ENCODE results near the gene ICOSLG.
"Not testable (repeated sequence)": the region's sequence is repeated elsewhere in the genome, so short reads cannot be mapped to it uniquely, and the experiment has no call there.

Gene ICOSLG

DNA sequence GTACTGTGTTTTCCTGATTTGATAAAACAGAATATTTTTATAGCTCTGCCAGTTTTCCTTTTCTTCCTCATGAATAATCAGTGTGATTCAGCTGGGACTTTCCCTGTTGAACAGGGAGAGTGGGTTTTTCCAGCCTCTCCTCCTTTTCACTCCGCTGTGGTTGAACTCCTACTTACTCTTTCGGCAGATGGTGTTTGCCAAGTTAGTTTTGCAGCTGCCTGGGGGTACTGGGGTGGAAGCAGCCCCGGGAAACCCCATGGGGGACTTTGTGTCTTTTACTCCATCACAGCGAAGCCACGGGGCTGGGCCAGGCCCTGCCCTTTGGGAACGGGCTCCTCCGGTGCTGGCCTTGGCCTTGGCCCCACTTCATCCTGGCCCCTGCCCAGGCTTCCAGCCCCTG is 55.9 kb downstream of the ICOSLG start:
- not testable (repeated sequence) for DNase-seq (ENCODE audit: low read depth in 1 of 2, low spot score in 1 of 2)

DNA sequence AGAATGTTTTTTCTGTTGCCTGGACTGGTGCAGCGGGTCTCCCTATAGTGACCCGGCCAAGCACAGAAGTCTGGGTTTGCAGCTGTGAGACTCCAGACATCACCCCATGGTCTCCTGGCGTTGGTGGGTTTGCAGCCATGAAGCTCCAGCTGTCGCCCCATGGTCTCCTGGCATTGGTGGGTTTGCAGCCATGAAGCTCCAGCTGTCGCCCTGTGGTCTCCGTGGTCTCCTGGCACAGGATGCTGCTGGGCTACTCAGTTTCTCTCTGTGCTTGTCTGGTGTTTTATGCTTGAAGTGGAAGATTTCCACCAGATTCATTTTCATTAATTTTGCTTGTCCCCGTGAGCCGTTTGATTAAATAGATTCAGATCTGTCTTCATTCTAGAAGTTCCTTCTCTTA is 58.5 kb downstream of the ICOSLG start:
- not testable (repeated sequence) for DNase-seq (ENCODE audit: low read depth in 1 of 2, low spot score in 1 of 2)

DNA sequence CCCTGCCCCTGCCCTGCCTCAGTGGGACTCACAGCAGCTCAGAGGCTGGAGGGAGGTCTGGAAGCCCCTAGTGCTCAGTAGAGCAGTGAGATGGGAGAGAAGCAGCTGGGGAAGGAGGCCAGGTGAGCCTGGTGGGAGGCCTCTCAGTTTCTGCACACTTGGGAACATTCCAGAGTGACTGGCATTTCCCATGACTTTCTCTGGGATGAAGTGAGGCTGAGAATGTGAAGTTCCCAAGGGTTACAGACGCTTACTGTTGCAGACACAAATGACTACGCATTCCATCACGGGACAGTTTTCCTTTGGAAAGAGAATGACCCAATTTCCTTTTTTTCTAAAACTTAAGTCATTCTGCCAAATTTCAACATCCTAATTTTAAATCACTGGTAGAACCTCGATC is 59.2 kb downstream of the ICOSLG start:
- DNase-seq (ENCODE audit: low read depth in 1 of 2, low spot score in 1 of 2) = not testable (repeated sequence)

DNA sequence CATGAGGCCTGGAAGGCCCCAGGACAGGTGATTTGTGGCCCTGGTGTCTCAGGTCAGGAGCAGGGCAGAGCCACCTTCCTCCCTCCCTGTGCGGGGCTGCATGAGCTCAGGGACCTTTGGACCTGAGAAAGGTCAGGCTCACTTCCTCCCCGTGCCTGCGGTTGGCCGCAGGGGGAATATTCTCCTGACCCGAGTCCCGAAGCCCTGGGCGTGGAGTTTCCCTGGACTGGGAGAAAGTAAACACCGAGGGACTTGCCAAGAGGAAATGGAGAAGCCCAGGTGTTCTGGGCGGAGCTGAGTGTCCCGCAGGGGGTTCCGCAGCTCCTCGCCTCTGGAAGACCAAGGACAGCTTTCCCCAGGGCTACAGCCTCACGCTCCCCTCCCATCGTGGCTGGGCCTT is 64.6 kb downstream of the ICOSLG start:
- DNase-seq (ENCODE audit: low read depth in 1 of 2, low spot score in 1 of 2) = not testable (repeated sequence)

DNA sequence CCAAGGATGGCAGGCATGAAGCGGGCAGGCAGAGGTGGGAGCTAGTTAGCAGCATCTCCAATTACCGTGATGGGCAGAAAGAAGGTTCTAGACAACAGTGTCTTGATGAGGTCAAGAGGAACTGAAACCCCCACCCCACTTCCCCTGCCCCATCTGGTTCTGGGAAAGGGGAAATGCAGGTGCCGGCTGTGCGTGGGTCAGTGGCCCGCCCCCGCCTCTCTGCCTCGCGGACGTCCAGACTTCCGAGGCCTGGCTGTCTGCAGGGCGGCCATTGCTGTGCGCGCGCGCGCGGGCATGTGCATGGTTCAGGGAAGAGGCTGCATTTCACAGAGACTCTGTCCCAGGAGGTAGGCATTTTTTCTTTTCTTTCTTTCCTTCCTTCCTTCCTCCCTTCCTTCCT is 65.6 kb downstream of the ICOSLG start:
- not testable (repeated sequence) for DNase-seq (ENCODE audit: low read depth in 1 of 2, low spot score in 1 of 2)
